Smooth muscle cell (in vitro differentiated cells): ENCODE results near the gene HIP1. TPM values are rescaled to one million over a fixed set of nuclear protein-coding genes. Genes with fewer than 3 reads are reported as not detected.
"Not testable (repeated sequence)": the region's sequence is repeated elsewhere in the genome, so short reads cannot be mapped to it uniquely, and the experiment has no call there.

ENCODE experiments used
- DNase-seq: peaks from one replicate; lab custom pipeline; 2025; ENCODE audit not compliant: unreplicated experiment; lab: John Stamatoyannopoulos, UW
- H2AFZ ChIP-seq: fragments of 200-600 bp; sonication (generic); 2 replicates; pipeline ENCODE4 v1.6.0; 2016; ENCODE audit warnings: antibody characterized with exemption, low read depth, mild to moderate bottlenecking
- H3F3A ChIP-seq: fragments of 200-600 bp; sonication (generic); 2 replicates; pipeline ENCODE4 v1.6.0; 2017; ENCODE audit warnings: antibody characterized with exemption, low read depth
- H3K27ac ChIP-seq: fragments of 200-600 bp; sonication (generic); 2 replicates; pipeline ENCODE4 v1.5.1; 2016; ENCODE audit warnings: low read depth, mild to moderate bottlenecking
- H3K27me3 ChIP-seq: fragments of 200-600 bp; sonication (generic); 2 replicates; pipeline ENCODE4 v1.6.1; 2016; ENCODE audit warnings: low read depth, mild to moderate bottlenecking
- H3K36me3 ChIP-seq: fragments of 200-600 bp; sonication (generic); 2 replicates; pipeline ENCODE4 v1.5.1; 2016; ENCODE audit warnings: low read depth
- H3K4me1 ChIP-seq: fragments of 200-600 bp; sonication (generic); 2 replicates; pipeline ENCODE4 v1.5.1; 2016; ENCODE audit warnings: low read depth
- H3K4me2 ChIP-seq: fragments of 200-600 bp; sonication (generic); 2 replicates; pipeline ENCODE4 v1.6.0; 2016; ENCODE audit warnings: mild to moderate bottlenecking
- H3K4me3 ChIP-seq: fragments of 200-600 bp; sonication (generic); 2 replicates; pipeline ENCODE4 v1.5.1; 2016; ENCODE audit warnings: mild to moderate bottlenecking
- H3K79me2 ChIP-seq: fragments of 200-600 bp; sonication (generic); 2 replicates; pipeline ENCODE4 v1.6.0; 2016; ENCODE audit warnings: low read depth, mild to moderate bottlenecking
- H3K9ac ChIP-seq: fragments of 200-600 bp; sonication (generic); 2 replicates; pipeline ENCODE4 v1.6.0; 2016; ENCODE audit warnings: low read depth
- H3K9me3 ChIP-seq: fragments of 200-600 bp; sonication (generic); replicated peaks from 2 replicates; pipeline ENCODE4 v1.5.1; 2016; ENCODE audit warnings: low read depth
- H4K20me1 ChIP-seq: fragments of 200-600 bp; sonication (generic); 2 replicates; pipeline ENCODE4 v1.6.0; 2016; ENCODE audit warnings: low read depth
- WGBS: methylation state at CpG from one replicate; pipeline ENCODE4 v1.1.7; 2016; ENCODE audit warnings: low lambda C conversion rate; 5-methylcytosine and 5-hydroxymethylcytosine counted together
- polyA plus RNA-seq: library from polyadenylated mRNA; unstranded; fragments of >200 nt; fragmentation: Nextera tagmentation; extraction: Ambion mirVana; gene quantifications from 2 replicates; pipeline ENCODE4 v1.2.1, GENCODE V29; 2016
- total RNA-seq: library from RNA; depleted of rRNA; stranded (reverse); fragments of >200 nt; gene quantifications from 2 replicates; pipeline ENCODE4 v1.2.3, GENCODE V29; 2014
- TF ChIP-seq, protein P1 (sequence below): fragments of 200-600 bp; sonication (generic); IDR thresholded peaks from 2 replicates; pipeline ENCODE4 v1.5.1; 2017; ENCODE audit warnings: borderline replicate concordance, mild to moderate bottlenecking, antibody characterized with exemption; ENCODE audit not compliant: insufficient read depth, poor library complexity, severe bottlenecking

The HIP1 gene
- total and polyA plus RNA-seq, 2 experiments from 2014 or later = 4.7 to 8.4 TPM

- H3K27ac ChIP-seq = no peak overlapping the region
- no peaks in the 10 kb centered on the region for H3F3A ChIP-seq
- no peaks in the 10 kb centered on the region for H4K20me1 ChIP-seq
- H3K9ac ChIP-seq = no peak overlapping the region
- H3K36me3 ChIP-seq = no peaks in the 10 kb centered on the region
- H3K4me2 ChIP-seq = no peak overlapping the region
- peaks cover 28% of the 10 kb centered on the region for H3K4me1 ChIP-seq
- no peak overlapping the region for H3K4me3 ChIP-seq
- no peak for DNase-seq
- H3K9me3 ChIP-seq = no peaks in the 10 kb centered on the region
- no peaks in the 10 kb centered on the region for H3K27me3 ChIP-seq
- no peak overlapping the region for H2AFZ ChIP-seq
- H3K79me2 ChIP-seq = no peaks in the 10 kb centered on the region
- 93% methylated on average over 6 of the region's 6 CpGs for WGBS
- TF ChIP-seq, protein P1, sequence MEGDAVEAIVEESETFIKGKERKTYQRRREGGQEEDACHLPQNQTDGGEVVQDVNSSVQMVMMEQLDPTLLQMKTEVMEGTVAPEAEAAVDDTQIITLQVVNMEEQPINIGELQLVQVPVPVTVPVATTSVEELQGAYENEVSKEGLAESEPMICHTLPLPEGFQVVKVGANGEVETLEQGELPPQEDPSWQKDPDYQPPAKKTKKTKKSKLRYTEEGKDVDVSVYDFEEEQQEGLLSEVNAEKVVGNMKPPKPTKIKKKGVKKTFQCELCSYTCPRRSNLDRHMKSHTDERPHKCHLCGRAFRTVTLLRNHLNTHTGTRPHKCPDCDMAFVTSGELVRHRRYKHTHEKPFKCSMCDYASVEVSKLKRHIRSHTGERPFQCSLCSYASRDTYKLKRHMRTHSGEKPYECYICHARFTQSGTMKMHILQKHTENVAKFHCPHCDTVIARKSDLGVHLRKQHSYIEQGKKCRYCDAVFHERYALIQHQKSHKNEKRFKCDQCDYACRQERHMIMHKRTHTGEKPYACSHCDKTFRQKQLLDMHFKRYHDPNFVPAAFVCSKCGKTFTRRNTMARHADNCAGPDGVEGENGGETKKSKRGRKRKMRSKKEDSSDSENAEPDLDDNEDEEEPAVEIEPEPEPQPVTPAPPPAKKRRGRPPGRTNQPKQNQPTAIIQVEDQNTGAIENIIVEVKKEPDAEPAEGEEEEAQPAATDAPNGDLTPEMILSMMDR = no peak
Observed at GRCh38 chr7:75601539-75601938, 137.2 kb downstream of the HIP1 start.

- H3K27me3 ChIP-seq, H2AFZ ChIP-seq, H3K79me2 ChIP-seq, H3K4me3 ChIP-seq, H3K4me2 ChIP-seq, H3K9me3 ChIP-seq, H3K36me3 ChIP-seq, H3F3A ChIP-seq, H3K27ac ChIP-seq, DNase-seq, H3K9ac ChIP-seq, H4K20me1 ChIP-seq: not testable (repeated sequence)
- H3K4me1 ChIP-seq = peaks cover 28% of the 10 kb centered on the region
- WGBS = 79% methylated on average over 4 of the region's 4 CpGs
Observed at GRCh38 chr7:75600748-75601147, 138.0 kb downstream of the HIP1 start.

DNA sequence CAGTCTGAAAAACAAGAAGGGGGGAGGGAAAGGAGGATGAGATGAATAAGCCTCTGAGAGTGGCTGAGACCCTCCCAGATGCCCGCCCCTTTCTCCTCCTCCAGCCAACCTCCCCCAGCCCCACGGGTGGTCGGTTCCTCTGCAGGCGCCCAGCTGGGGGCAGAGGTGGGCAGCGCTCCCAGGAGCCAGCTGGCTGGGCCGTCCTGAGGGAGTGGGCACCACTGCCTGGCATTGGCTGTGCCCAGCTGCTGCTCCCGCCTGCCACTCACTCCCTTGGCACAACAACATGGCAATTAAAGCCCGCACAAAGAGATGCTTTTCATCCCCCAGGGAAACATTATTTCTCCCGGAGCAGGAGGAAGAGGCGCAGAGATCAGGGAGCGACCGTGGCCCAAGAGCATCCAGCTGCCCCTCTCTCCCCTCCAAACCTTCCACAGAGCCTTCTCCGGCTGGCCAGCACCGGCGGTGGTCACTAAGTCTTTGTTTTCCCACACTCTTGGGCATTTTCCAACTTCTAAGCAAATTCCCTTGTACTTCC, 139.4 kb downstream of the HIP1 start:
- no peak for DNase-seq
- no peaks in the 10 kb centered on the region for H3K36me3 ChIP-seq
- no peaks in the 10 kb centered on the region for H4K20me1 ChIP-seq
- no peak overlapping the region for H3K27ac ChIP-seq
- H3K4me2 ChIP-seq = no peak overlapping the region
- no peak overlapping the region for H3K9ac ChIP-seq
- TF ChIP-seq, protein P1 = no peak
- H3K27me3 ChIP-seq = no peaks in the 10 kb centered on the region
- no peak overlapping the region for H2AFZ ChIP-seq
- no peaks in the 10 kb centered on the region for H3K79me2 ChIP-seq
- no peak overlapping the region for H3K4me3 ChIP-seq
- WGBS = 83% methylated on average over 13 of the region's 15 CpGs
- H3K4me1 ChIP-seq = peaks cover 28% of the 10 kb centered on the region
- H3K9me3 ChIP-seq = no peaks in the 10 kb centered on the region
- no peaks in the 10 kb centered on the region for H3F3A ChIP-seq

- H3K27me3 ChIP-seq = no peaks in the 10 kb centered on the region
- peaks cover 28% of the 10 kb centered on the region for H3K4me1 ChIP-seq
- peak overlapping the region; percentile 13 for H3K4me2 ChIP-seq
- H3K27ac ChIP-seq = no peak overlapping the region
- no peaks in the 10 kb centered on the region for H3F3A ChIP-seq
- H4K20me1 ChIP-seq = no peaks in the 10 kb centered on the region
- WGBS = 62% methylated on average over 16 of the region's 16 CpGs
- H3K9me3 ChIP-seq = no peaks in the 10 kb centered on the region
- TF ChIP-seq, protein P1 = no peak
- H3K4me3 ChIP-seq = no peak overlapping the region
- H2AFZ ChIP-seq = no peak overlapping the region
- H3K36me3 ChIP-seq = no peaks in the 10 kb centered on the region
- no peak for DNase-seq
- no peaks in the 10 kb centered on the region for H3K79me2 ChIP-seq
- no peak overlapping the region for H3K9ac ChIP-seq
Observed at GRCh38 chr7:75596727-75597614, 141.8 kb downstream of the HIP1 start.
